Measurements from ENCODE around the gene CCNE1. TPM values are rescaled to one million over a fixed set of nuclear protein-coding genes. Genes with fewer than 3 reads are reported as not detected.

Gene CCNE1
- polyA plus RNA-seq, 3 donors = 1.7 TPM; not detected in 2

GRCh38 chr19:29845574-29846176 lies 33.9 kb downstream of the CCNE1 start:
- Histone ChIP-seq H2AFZ (ENCODE audit: insufficient read depth, low read depth, low read length, poor library complexity, severe bottlenecking) (peak overlapping the region; percentile 99), H3K4me2 (replicated peaks; ENCODE audit: extremely low read depth, low read length, poor library complexity, severe bottlenecking) (peak overlapping the region; percentile 100), H3K79me2 (ENCODE audit: insufficient read depth, low read length) (no peaks in the 10 kb centered on the region), H3K9me3 (replicated peaks in 1 of 2; ENCODE audit: control insufficient read depth in 1 of 2, insufficient read depth in 1 of 2, low read length in 2 of 2) (no peaks in the 10 kb centered on the region), H3K27me3 (ENCODE audit: control insufficient read depth in 2 of 2, insufficient read depth in 2 of 2, low read length in 2 of 2) (no peaks in the 10 kb centered on the region), H3K4me3 (replicated peaks in 1 of 3; ENCODE audit: low read depth in 2 of 3, low read length in 3 of 3) (peak overlapping the region; percentile 90 to 98 (median 95)), H3K4me1 (ENCODE audit: control insufficient read depth in 1 of 2, insufficient read depth in 2 of 2, low read length in 2 of 2) (peaks cover 28 to 31% of the 10 kb centered on the region in 2 donors), H4K20me1 (ENCODE audit: insufficient read depth, low read length) (no peaks in the 10 kb centered on the region), H3K9ac (ENCODE audit: insufficient read depth, low read length, poor library complexity, severe bottlenecking) (peak overlapping the region; percentile 64), H3K27ac (ENCODE audit: low read depth in 1 of 2, low read length in 2 of 2) (peak overlapping the region in 1 of 2 donors; percentile 62), H3K36me3 (replicated peaks in 1 of 2; ENCODE audit: control insufficient read depth in 1 of 2, insufficient read depth in 2 of 2, low read length in 2 of 2) (no peaks in the 10 kb centered on the region)
- Mint-ChIP-seq H3K36me3 (no peaks in the 10 kb centered on the region), H3K27me3 (ENCODE audit: low read depth in 3 of 3) (peaks cover 12 to 18% (median 12%) of the 10 kb centered on the region in 3 donors), H3K9me3 (peaks cover 0 to 7% (median 0%) of the 10 kb centered on the region in 7 donors), H3K4me1 (peaks cover 26% of the 10 kb centered on the region), H3K27ac (peak overlapping the region; percentile 78 to 93 (median 86)), H3K4me3 (peak overlapping the region; percentile 91 to 95)
- WGBS (ENCODE audit: insufficient coverage) = 3% methylated on average over 19 of the region's 22 CpGs
- DNase-seq = peak in 2 of 3 donors; percentile 38 to 59
- no peak for TF ChIP-seq CTCF (IDR thresholded peaks at IDR 0.05)
- intact Hi-C loops (cut with micrococcal nuclease) = loop anchor here (2.0 to 10.0 kb wide), 4 partner anchors 35 to 241 kb away; partner anchors contain the start of genes POP4 (in 2 of the 2), CCNE1 (in 1 of the 2) and URI1 (in 1 of the 2)

DNA sequence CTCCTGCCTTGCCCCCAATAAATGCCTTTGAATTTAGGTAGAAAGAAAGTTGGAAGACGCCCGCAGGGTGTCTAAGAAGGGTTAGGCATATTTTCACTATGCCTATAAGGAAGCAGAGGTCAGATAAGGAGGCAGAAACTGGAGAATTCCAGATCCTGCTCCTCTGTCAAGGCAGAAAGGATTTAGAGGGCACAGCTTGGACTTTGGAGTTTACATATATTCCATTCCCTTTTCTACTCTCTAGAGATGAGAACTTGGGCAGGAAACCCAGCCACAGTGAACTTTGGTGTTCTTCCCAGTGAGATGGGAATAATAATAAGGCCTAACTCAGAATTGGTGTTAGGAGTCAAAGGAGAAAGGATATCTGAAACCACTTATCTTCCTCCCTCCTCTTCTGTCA lies 37.4 kb downstream of the CCNE1 start:
- H4K20me1 ChIP-seq (ENCODE audit: insufficient read depth, low read length) = no peaks in the 10 kb centered on the region
- no peaks in the 10 kb centered on the region for H3K36me3 ChIP-seq (replicated peaks in 1 of 2; ENCODE audit: control insufficient read depth in 1 of 2, insufficient read depth in 2 of 2, low read length in 2 of 2)
- Mint-ChIP-seq H3K4me1 (peaks cover 12% of the 10 kb centered on the region), H3K27me3 (ENCODE audit: low read depth in 3 of 3) (peaks cover 7 to 18% (median 16%) of the 10 kb centered on the region in 3 donors), H3K36me3 (no peaks in the 10 kb centered on the region), H3K27ac (no peak overlapping the region), H3K4me3 (no peak overlapping the region), H3K9me3 (peaks cover 0 to 2% (median 0%) of the 10 kb centered on the region in 7 donors)
- no peak overlapping the region for H3K27ac ChIP-seq (ENCODE audit: low read depth in 1 of 2, low read length in 2 of 2)
- H3K27me3 ChIP-seq (ENCODE audit: control insufficient read depth in 2 of 2, insufficient read depth in 2 of 2, low read length in 2 of 2) = no peaks in the 10 kb centered on the region
- no CpG with 5 or more reads among the region's 2 CpGs for WGBS (ENCODE audit: insufficient coverage)
- H3K79me2 ChIP-seq (ENCODE audit: insufficient read depth, low read length) = no peaks in the 10 kb centered on the region
- TF ChIP-seq CTCF (IDR thresholded peaks at IDR 0.05) = no peak
- intact Hi-C loops (cut with micrococcal nuclease) = loop anchor here (5.0 to 10.0 kb wide), 2 partner anchors 242 to 244 kb away; partner anchors contain the start of gene POP4 (in 2 of the 2)
- no peak overlapping the region for H3K9ac ChIP-seq (ENCODE audit: insufficient read depth, low read length, poor library complexity, severe bottlenecking)
- DNase-seq = no peak
- no peak overlapping the region for H3K4me2 ChIP-seq (replicated peaks; ENCODE audit: extremely low read depth, low read length, poor library complexity, severe bottlenecking)
- H3K4me1 ChIP-seq (ENCODE audit: control insufficient read depth in 1 of 2, insufficient read depth in 2 of 2, low read length in 2 of 2) = peaks cover 10 to 11% of the 10 kb centered on the region in 2 donors
- no peak overlapping the region for H2AFZ ChIP-seq (ENCODE audit: insufficient read depth, low read depth, low read length, poor library complexity, severe bottlenecking)
- no peaks in the 10 kb centered on the region for H3K9me3 ChIP-seq (replicated peaks in 1 of 2; ENCODE audit: control insufficient read depth in 1 of 2, insufficient read depth in 1 of 2, low read length in 2 of 2)
- H3K4me3 ChIP-seq (replicated peaks in 1 of 3; ENCODE audit: low read depth in 2 of 3, low read length in 3 of 3) = no peak overlapping the region
